ENCODE results near the gene RAD51B.

DNA sequence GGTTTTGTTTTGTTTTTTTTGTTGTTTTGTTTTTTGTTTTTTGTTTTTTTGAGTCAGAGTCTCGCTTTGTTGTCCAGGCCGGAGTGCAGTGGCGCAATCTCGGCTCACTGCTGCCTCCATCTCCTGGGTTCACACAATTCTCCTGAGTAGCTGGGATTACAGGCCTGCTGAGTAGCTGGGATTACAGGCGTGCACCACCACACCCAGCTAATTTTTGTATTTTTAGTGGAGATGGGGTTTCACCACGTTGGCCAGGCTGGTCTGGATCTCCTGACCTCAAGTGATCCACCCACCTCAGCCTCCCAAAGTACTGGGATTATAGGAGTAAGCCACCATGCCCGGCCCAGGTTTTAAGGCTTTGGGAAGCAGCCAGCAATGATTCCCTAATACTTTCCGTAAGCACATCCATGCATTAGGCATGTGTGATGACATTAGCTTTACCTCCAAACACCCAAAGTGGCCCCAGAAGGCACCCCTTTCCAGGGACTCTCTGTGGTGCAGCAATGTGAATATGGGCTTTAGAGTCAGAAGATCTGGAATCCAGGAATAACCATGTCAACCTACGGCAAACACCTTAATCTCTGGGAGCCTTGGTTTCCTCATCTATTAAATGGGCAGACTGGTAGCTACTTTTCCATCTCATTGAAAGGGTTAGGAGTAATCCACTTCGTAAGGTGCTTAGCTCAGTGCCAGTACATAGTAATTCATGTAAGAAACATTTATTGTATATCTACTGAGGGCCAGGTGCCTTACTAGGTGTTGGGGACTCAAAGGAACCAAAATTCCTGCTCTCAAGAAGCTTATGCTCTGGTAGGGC lies 820.4 kb downstream of the RAD51B start:
- TF ChIP-seq BCL11A (tag by site-specific recombination; IDR thresholded peaks at IDR 0.05; ENCODE audit: low read depth): no peak
- no peak for TF ChIP-seq REST (tag by site-specific recombination; IDR thresholded peaks at IDR 0.05)
- no peak for TF ChIP-seq CTCF (tag by site-specific recombination; IDR thresholded peaks at IDR 0.05)
- no peak for TF ChIP-seq ZEB2 (tag by site-specific recombination; IDR thresholded peaks at IDR 0.05)
- no peak for TF ChIP-seq ZBTB8A (tag by site-specific recombination; IDR thresholded peaks at IDR 0.05)

Data from HEK293 (cell line).